Body of pancreas (tissue), 4 donors: Measurements from ENCODE around the gene ASCC1. TPM values are rescaled to one million over a fixed set of nuclear protein-coding genes. Genes with fewer than 3 reads are reported as not detected.

Experiments
- ATAC-seq: fragments of 150-250 bp; one replicate; pipeline ENCODE4 v1.9.1; 2016
- DNase-seq, 4 donors: peaks; one replicate each; pipeline ENCODE4 v3.0.0-alpha.2; 2019
- H3K27ac ChIP-seq, 4 donors: fragments of 200-600 bp; sonication (generic); 1 replicate in 3 of 4; 2 replicates in 1 of 4; pipeline versions ENCODE4 v1.5.1 to v1.6.1; 2016 to 2019; ENCODE audit warnings: mild to moderate bottlenecking in 1 of 4, mixed read lengths in 1 of 4, moderate library complexity in 1 of 4
- H3K27me3 ChIP-seq, 2 donors: fragments of 200-600 bp; sonication (generic); one replicate each; pipeline ENCODE4 v1.6.0; 2016; ENCODE audit warnings: mild to moderate bottlenecking in 1 of 2
- H3K36me3 ChIP-seq, 2 donors: fragments of 200-600 bp; sonication (generic); replicated peaks in 1 of 2; 2 replicates each; pipeline ENCODE4 v1.5.1; 2016; ENCODE audit warnings: low read depth in 2 of 2; ENCODE audit not compliant: insufficient read depth in 1 of 2
- H3K4me1 ChIP-seq: fragments of 200-600 bp; sonication (generic); one replicate; pipeline ENCODE4 v1.6.0; 2016
- H3K4me3 ChIP-seq, 2 donors: fragments of 200-600 bp; sonication (generic); 1 replicate in 1 of 2; 2 replicates in 1 of 2; pipeline ENCODE4 v1.5.1; 2016 to 2019
- H3K9me3 ChIP-seq, 3 donors: fragments of 200-600 bp; sonication (generic); 1 replicate in 2 of 3; 2 replicates in 1 of 3; pipeline ENCODE4 v1.5.1; 2016
- POLR2A ChIP-seq, 3 donors: fragments of 450-650 bp; IDR thresholded peaks; one replicate each; pipeline ENCODE4 v1.6.1; 2016; ENCODE audit warnings: antibody characterized with exemption in 3 of 3, mild to moderate bottlenecking in 2 of 3
- WGBS, 2 donors: methylation state at CpG; one replicate each; pipeline ENCODE4 v1.1.5; 2017; 5-methylcytosine and 5-hydroxymethylcytosine counted together
- intact Hi-C: fragments of 100-400 bp; cut with DNase I; formaldehyde crosslinking; loops from one replicate; pipeline ENCODE4 v1.15.1; 2023
- total RNA-seq, 2 donors: library from RNA; depleted of rRNA; stranded (reverse); fragments of >200 nt; gene quantifications; one replicate each; pipeline ENCODE4 v1.1.0, GENCODE V29; 2016
- TF ChIP-seq, protein P1 (sequence below), 7 experiments: fragments of 450-650 bp in 4 of 7; fragments of 200-600 bp in 3 of 7; sonication (generic) in 3 of 7; IDR thresholded peaks; one replicate each; pipeline ENCODE4 v1.5.1; 2016 to 2019; ENCODE audit warnings: antibody characterized with exemption in 7 of 7

ASCC1 gene
- total RNA-seq, 2 donors from 2014 or later: 16.1 to 17.1 TPM

- peak; percentile 95 for ATAC-seq
- Histone ChIP-seq H3K36me3 (no peaks in the 10 kb centered on the region), H3K4me1 (peaks cover 86% of the 10 kb centered on the region), H3K4me3 (no peak overlapping the region), H3K9me3 (no peaks in the 10 kb centered on the region), H3K27ac (peak overlapping the region; percentile 85 to 97 (median 95)), H3K27me3 (no peaks in the 10 kb centered on the region)
- WGBS, 2 donors: 15 to 22% methylated on average over 10 of the region's 10 CpGs
- intact Hi-C loops: no loop called here
- TF ChIP-seq POLR2A (IDR thresholded peaks at IDR 0.05): peak; percentile 47 to 89 (median 80)
- TF ChIP-seq, protein P1, sequence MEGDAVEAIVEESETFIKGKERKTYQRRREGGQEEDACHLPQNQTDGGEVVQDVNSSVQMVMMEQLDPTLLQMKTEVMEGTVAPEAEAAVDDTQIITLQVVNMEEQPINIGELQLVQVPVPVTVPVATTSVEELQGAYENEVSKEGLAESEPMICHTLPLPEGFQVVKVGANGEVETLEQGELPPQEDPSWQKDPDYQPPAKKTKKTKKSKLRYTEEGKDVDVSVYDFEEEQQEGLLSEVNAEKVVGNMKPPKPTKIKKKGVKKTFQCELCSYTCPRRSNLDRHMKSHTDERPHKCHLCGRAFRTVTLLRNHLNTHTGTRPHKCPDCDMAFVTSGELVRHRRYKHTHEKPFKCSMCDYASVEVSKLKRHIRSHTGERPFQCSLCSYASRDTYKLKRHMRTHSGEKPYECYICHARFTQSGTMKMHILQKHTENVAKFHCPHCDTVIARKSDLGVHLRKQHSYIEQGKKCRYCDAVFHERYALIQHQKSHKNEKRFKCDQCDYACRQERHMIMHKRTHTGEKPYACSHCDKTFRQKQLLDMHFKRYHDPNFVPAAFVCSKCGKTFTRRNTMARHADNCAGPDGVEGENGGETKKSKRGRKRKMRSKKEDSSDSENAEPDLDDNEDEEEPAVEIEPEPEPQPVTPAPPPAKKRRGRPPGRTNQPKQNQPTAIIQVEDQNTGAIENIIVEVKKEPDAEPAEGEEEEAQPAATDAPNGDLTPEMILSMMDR (IDR thresholded peaks at IDR 0.05): peak in 1 of 7 experiments; percentile 19
- DNase-seq: peak; percentile 84 to 95 (median 92)
These were observed 32.5 kb upstream of the ASCC1 start for GRCh38 chr10:72248468-72249151.

- Histone ChIP-seq H3K36me3 (no peaks in the 10 kb centered on the region), H3K27ac (peak overlapping the region in 1 of 4 donors; percentile 97), H3K9me3 (no peaks in the 10 kb centered on the region), H3K27me3 (no peaks in the 10 kb centered on the region), H3K4me3 (no peak overlapping the region), H3K4me1 (peaks cover 89% of the 10 kb centered on the region)
- DNase-seq (no peak), ATAC-seq (no peak)
- no peak for TF ChIP-seq POLR2A (IDR thresholded peaks at IDR 0.05)
- WGBS, 2 donors: 3 to 7% methylated on average over 3 of the region's 3 CpGs
- intact Hi-C loops: no loop called here
These were observed 30.0 kb upstream of the ASCC1 start for GRCh38 chr10:72245949-72246525.

- no peak for TF ChIP-seq POLR2A (IDR thresholded peaks at IDR 0.05)
- TF ChIP-seq, protein P1 (IDR thresholded peaks at IDR 0.05): no peak
- Histone ChIP-seq H3K4me1 (peaks cover 76% of the 10 kb centered on the region), H3K27ac (peak overlapping the region; percentile 12 to 97 (median 68)), H3K9me3 (no peaks in the 10 kb centered on the region), H3K27me3 (no peaks in the 10 kb centered on the region), H3K4me3 (no peak overlapping the region), H3K36me3 (no peaks in the 10 kb centered on the region)
- WGBS, 2 donors: 49 to 54% methylated on average over 5 of the region's 5 CpGs
- intact Hi-C loops: no loop called here
- DNase-seq: no peak
- ATAC-seq: no peak
These were observed 28.5 kb upstream of the ASCC1 start for GRCh38 chr10:72244573-72245038.

DNA sequence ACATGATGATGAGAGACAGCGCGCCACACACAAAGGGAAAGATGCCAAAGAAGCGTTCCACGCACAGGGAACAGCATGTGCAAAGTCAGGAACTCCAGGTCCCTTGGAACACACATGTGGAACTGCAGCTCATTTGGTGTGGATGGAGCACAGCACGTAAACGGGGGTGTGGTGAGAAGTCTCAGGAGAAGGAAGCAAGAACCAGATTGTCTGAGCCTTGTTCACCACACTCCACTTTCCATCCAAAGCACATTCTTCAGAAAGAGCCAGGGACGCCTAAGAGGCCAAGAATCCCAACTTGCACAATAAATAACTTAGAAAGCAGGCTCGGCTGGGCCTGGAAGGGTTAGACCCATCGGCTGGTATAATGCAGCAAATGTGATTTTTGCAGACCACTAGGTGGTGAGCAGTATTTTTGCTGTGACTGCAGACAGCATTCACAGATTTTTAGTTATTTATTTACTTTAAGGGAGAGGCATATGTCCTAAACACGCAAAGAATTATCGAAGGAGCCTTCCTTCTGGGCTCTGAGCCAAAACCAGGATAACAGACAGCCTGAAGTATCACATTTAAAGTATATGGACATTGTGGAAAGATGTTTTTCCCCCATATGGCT is 27.9 kb upstream of the ASCC1 start:
- intact Hi-C loops: no loop called here

More for the DNA sequence above, 27.9 kb upstream of the ASCC1 start:
- TF ChIP-seq POLR2A (IDR thresholded peaks at IDR 0.05): no peak
- TF ChIP-seq, protein P1 (IDR thresholded peaks at IDR 0.05): peak in 1 of 7 experiments; percentile 31
- peak overlapping the region; percentile 12 to 97 (median 68) for H3K27ac ChIP-seq
- ATAC-seq (no peak), DNase-seq (peak in 3 of 4 donors; percentile 28 to 57 (median 50))
- H3K4me3 ChIP-seq: no peak overlapping the region
- H3K27me3 ChIP-seq: no peaks in the 10 kb centered on the region
- H3K9me3 ChIP-seq: no peaks in the 10 kb centered on the region
- H3K36me3 ChIP-seq: no peaks in the 10 kb centered on the region
- peaks cover 77% of the 10 kb centered on the region for H3K4me1 ChIP-seq
- 63 to 67% methylated on average over 11 of the region's 11 CpGs for WGBS, 2 donors
